Stimulated activated CD4-positive, alpha-beta T cell treated with anti-CD3 and anti-CD28 coated beads, Interleukin-12 subunit alpha, Interleukin-12 subunit beta, amount 100 ng/mL, for 24 hours (primary cell): ENCODE measurements around the gene MTRF1.
"Not testable (repeated sequence)": the region's sequence is repeated elsewhere in the genome, so short reads cannot be mapped to it uniquely, and the experiment has no call there.

ENCODE experiments used
- DNase-seq, 2 experiments: peaks; one replicate each; pipeline ENCODE4 v3.0.0-alpha.2; 2020; ENCODE audit warnings: low read depth in 2 of 2

MTRF1 gene

GRCh38 chr13:41282129-41282571 lies 18.8 kb upstream of the MTRF1 start:
- DNase-seq = no peak

- not testable (repeated sequence) for DNase-seq
Observed at GRCh38 chr13:41279156-41279555, 15.8 kb upstream of the MTRF1 start.

GRCh38 chr13:41276824-41277223 lies 13.4 kb upstream of the MTRF1 start:
- no peak for DNase-seq

- no peak for DNase-seq
Observed at GRCh38 chr13:41274881-41275280, 11.5 kb upstream of the MTRF1 start.

GRCh38 chr13:41273831-41274441 lies 10.6 kb upstream of the MTRF1 start:
- DNase-seq = no peak

GRCh38 chr13:41271456-41272285 lies 8.3 kb upstream of the MTRF1 start:
- no peak for DNase-seq

GRCh38 chr13:41268764-41269163 lies 5.4 kb upstream of the MTRF1 start:
- no peak for DNase-seq

GRCh38 chr13:41267106-41267505 lies 3.7 kb upstream of the MTRF1 start:
- no peak for DNase-seq

- no peak for DNase-seq
Observed at GRCh38 chr13:41259875-41260501, 3.4 kb downstream of the MTRF1 start.

GRCh38 chr13:41257535-41257934 lies 5.8 kb downstream of the MTRF1 start:
- no peak for DNase-seq

- DNase-seq = no peak
Observed at GRCh38 chr13:41254902-41255301, 8.5 kb downstream of the MTRF1 start.

GRCh38 chr13:41250993-41251392 lies 12.4 kb downstream of the MTRF1 start:
- DNase-seq = no peak

GRCh38 chr13:41246969-41247680 lies 16.3 kb downstream of the MTRF1 start:
- no peak for DNase-seq

GRCh38 chr13:41244556-41244955 lies 18.8 kb downstream of the MTRF1 start:
- DNase-seq = no peak

- DNase-seq = no peak
Observed at GRCh38 chr13:41241626-41242025, 21.8 kb downstream of the MTRF1 start.

- DNase-seq = no peak
Observed at GRCh38 chr13:41236369-41236768, 27.0 kb downstream of the MTRF1 start.

- DNase-seq = no peak
Observed at GRCh38 chr13:41232578-41233480, 30.5 kb downstream of the MTRF1 start.

- DNase-seq = no peak
Observed at GRCh38 chr13:41231786-41232185, 31.6 kb downstream of the MTRF1 start.

- no peak for DNase-seq
Observed at GRCh38 chr13:41231025-41231677, 32.2 kb downstream of the MTRF1 start.

- no peak for DNase-seq
Observed at GRCh38 chr13:41229356-41229755, 34.0 kb downstream of the MTRF1 start.
